Measurements from ENCODE around the gene TUBB. TPM values are rescaled to one million over a fixed set of nuclear protein-coding genes. Genes with fewer than 3 reads are reported as not detected.

Gene TUBB
- polyA plus RNA-seq, 2 of the 4 experiments (the other 2 are of a cell fraction): 691 to 1,044 TPM

DNA sequence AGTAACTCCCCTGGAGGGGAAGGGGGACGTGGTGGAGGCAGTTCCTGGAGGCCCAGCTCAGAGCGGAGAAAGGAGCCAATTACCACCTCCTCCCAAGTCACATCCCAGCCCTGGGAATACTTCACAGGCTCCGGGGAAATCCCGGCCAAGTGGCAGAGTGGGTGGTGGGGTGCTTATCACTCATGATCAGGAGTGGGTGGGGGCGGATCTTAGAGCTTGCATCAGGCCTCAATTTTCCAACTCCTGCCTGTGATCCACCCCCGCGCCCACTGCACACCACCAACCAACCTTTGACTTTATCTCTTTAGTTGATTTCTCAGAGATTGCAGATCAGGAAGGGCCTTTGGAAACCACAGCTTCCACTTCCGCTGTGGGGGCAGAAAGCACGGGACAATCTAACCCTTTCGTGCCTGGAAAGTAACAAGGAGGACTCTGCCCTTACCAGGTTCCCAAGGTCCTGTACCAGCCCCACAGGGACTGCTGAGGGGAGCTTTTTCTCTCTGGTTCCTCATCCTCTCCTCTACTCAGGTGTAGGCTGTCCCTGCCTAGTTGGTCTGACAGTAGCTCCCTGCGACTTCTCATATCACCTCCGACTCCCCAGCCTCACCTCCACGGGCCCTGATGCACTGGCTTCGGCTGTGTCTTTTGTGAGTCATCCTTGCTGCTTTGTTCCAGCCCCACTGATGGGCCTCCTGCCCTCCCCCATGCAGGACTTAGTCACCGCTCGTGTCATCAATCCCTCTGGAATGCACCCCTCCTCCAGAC lies 49.1 kb downstream of the TUBB start (continued):
- TF ChIP-seq, protein P1, sequence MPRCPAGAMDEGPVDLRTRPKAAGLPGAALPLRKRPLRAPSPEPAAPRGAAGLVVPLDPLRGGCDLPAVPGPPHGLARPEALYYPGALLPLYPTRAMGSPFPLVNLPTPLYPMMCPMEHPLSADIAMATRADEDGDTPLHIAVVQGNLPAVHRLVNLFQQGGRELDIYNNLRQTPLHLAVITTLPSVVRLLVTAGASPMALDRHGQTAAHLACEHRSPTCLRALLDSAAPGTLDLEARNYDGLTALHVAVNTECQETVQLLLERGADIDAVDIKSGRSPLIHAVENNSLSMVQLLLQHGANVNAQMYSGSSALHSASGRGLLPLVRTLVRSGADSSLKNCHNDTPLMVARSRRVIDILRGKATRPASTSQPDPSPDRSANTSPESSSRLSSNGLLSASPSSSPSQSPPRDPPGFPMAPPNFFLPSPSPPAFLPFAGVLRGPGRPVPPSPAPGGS (IDR thresholded peaks at IDR 0.05): peak; percentile 42; the same call in 1 of the 3 replicates
- peak; percentile 70; the same call in 1 of the 2 replicates for TF ChIP-seq MYC (IDR thresholded peaks at IDR 0.05; ENCODE audit: borderline replicate concordance, low read length)
- peak; percentile 89 for TF ChIP-seq GATA3 (IDR thresholded peaks at IDR 0.05; ENCODE audit: borderline replicate concordance)
- TF ChIP-seq FOSL2 (IDR thresholded peaks at IDR 0.05): peak; percentile 97
- peak; percentile 99 for TF ChIP-seq FOSL2 (CRISPR knock-in tag; IDR thresholded peaks at IDR 0.05)
- TF ChIP-seq BHLHE40 (IDR thresholded peaks at IDR 0.05; ENCODE audit: low read depth, low read length): 0 out of 2 replicates have a peak, but pooled peaks have one; percentile 10
- TF ChIP-seq HOXB13 (CRISPR knock-in tag; IDR thresholded peaks at IDR 0.05; ENCODE audit: low read depth): peak; percentile 26; the same call in 1 of the 2 replicates
- peak; percentile 57; the same call in 1 of the 2 replicates for TF ChIP-seq TP53 (CRISPR knock-in tag; IDR thresholded peaks at IDR 0.05)
- TF ChIP-seq ZSCAN20 (CRISPR knock-in tag; IDR thresholded peaks at IDR 0.05): no peak
- peak; percentile 51; the same call in 1 of the 2 replicates for TF ChIP-seq FOXS1 (CRISPR knock-in tag; IDR thresholded peaks at IDR 0.05)
- no peak for TF ChIP-seq CBX8 (IDR thresholded peaks at IDR 0.05)
- TF ChIP-seq HOXA7 (CRISPR knock-in tag; IDR thresholded peaks at IDR 0.05): no peak
- TF ChIP-seq, protein P2, sequence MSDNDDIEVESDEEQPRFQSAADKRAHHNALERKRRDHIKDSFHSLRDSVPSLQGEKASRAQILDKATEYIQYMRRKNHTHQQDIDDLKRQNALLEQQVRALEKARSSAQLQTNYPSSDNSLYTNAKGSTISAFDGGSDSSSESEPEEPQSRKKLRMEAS (IDR thresholded peaks at IDR 0.05): peak; percentile 86

DNA sequence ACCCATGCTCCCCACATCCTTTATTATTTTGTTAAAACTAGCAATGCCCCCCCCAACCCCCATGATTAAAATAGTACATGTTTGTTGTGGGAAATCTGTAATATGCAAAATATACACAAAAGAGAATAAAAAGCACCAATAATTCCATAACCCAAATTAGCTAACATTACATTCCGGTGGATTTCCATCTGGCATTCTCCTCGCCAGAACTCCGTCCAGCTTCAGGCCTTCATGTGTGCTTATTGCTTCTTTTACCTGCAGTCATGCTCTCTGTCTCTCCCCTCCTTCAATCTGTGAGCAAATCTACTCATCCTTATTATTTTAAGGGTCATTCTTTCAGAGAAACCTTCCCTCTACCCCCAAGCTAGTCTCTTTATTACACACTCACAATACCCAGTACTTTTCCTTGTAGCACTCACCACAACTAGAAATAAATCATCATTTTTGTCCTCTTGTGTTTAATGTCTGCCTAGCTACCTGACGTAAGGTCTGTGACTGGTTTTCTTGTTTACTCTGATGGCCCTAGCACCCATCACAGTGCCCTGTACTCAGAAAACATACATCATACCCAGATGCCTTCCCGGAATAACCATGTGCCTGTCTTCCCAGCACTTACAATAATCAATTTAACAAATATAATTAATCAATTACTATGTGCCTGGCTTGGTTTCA lies 49.8 kb downstream of the TUBB start:
- ChIA-PET CTCF (interaction anchor here (0.6 to 3.2 kb wide), 8 partner anchors 9 to 777 kb away, joined by 3 to 21 read pairs (median 4); partner anchors contain the start of gene ATP6V1G2), POLR2A (interaction anchor here (1.0 to 3.8 kb wide), 9 partner anchors 11 to 345 kb away, joined by 3 to 77 read pairs (median 7); partner anchors contain the start of genes FLOT1, IER3 and PSORS1C1)
- TF ChIP-seq, protein P3, sequence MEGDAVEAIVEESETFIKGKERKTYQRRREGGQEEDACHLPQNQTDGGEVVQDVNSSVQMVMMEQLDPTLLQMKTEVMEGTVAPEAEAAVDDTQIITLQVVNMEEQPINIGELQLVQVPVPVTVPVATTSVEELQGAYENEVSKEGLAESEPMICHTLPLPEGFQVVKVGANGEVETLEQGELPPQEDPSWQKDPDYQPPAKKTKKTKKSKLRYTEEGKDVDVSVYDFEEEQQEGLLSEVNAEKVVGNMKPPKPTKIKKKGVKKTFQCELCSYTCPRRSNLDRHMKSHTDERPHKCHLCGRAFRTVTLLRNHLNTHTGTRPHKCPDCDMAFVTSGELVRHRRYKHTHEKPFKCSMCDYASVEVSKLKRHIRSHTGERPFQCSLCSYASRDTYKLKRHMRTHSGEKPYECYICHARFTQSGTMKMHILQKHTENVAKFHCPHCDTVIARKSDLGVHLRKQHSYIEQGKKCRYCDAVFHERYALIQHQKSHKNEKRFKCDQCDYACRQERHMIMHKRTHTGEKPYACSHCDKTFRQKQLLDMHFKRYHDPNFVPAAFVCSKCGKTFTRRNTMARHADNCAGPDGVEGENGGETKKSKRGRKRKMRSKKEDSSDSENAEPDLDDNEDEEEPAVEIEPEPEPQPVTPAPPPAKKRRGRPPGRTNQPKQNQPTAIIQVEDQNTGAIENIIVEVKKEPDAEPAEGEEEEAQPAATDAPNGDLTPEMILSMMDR (IDR thresholded peaks at IDR 0.05): no peak
- TF ChIP-seq KDM5A (IDR thresholded peaks at IDR 0.05) (no peak), EHMT2 (IDR thresholded peaks at IDR 0.05; ENCODE audit: low read depth) (no peak), JUNB (IDR thresholded peaks at IDR 0.05) (no peak; the same call in 1 of the 2 replicates), EP300 (IDR thresholded peaks at IDR 0.05) (no peak), ZSCAN20 (CRISPR knock-in tag; IDR thresholded peaks at IDR 0.05) (no peak), RFX5 (IDR thresholded peaks at IDR 0.05) (no peak), EHF (CRISPR knock-in tag; IDR thresholded peaks at IDR 0.05) (peak; percentile 67; the same call in 1 of the 2 replicates), PHF8 (IDR thresholded peaks at IDR 0.05; ENCODE audit: borderline replicate concordance, low read depth) (no peak), RCOR1 (IDR thresholded peaks at IDR 0.05; ENCODE audit: low read depth, low read length) (no peak), KDM1A (IDR thresholded peaks at IDR 0.05; ENCODE audit: low read depth) (no peak), JUN (IDR thresholded peaks at IDR 0.05) (peak in 1 of 2 experiments; percentile 0; a peak in 2 of 5 replicates), POLR2AphosphoS2 (conservative IDR thresholded peaks at IDR 0.05; ENCODE audit: low read length) (no peak)
- TF ChIP-seq, protein P4, sequence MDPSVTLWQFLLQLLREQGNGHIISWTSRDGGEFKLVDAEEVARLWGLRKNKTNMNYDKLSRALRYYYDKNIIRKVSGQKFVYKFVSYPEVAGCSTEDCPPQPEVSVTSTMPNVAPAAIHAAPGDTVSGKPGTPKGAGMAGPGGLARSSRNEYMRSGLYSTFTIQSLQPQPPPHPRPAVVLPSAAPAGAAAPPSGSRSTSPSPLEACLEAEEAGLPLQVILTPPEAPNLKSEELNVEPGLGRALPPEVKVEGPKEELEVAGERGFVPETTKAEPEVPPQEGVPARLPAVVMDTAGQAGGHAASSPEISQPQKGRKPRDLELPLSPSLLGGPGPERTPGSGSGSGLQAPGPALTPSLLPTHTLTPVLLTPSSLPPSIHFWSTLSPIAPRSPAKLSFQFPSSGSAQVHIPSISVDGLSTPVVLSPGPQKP (IDR thresholded peaks at IDR 0.05; ENCODE audit: low read depth, low read length): no peak
- TF ChIP-seq, protein P5, sequence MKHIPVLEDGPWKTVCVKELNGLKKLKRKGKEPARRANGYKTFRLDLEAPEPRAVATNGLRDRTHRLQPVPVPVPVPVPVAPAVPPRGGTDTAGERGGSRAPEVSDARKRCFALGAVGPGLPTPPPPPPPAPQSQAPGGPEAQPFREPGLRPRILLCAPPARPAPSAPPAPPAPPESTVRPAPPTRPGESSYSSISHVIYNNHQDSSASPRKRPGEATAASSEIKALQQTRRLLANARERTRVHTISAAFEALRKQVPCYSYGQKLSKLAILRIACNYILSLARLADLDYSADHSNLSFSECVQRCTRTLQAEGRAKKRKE (CRISPR knock-in tag; IDR thresholded peaks at IDR 0.05; ENCODE audit: low read depth): no peak
- peak in 1 of 2 experiments; percentile 69 for DNase-seq (ENCODE audit: low read depth in 1 of 2, low spot score in 1 of 2)
- H3K27ac ChIP-seq: peak overlapping the region; percentile 89 to 97
- H3K4me2 ChIP-seq: peak overlapping the region; percentile 75
- FAIRE-seq: no peak
- 12% methylated on average over 5 of the region's 5 CpGs for WGBS (ENCODE audit: missing lambda C conversion rate)
- no peaks in the 10 kb centered on the region for H3K9me3 ChIP-seq
- peaks cover 69% of the 10 kb centered on the region for H3K4me1 ChIP-seq
- H3K4me3 ChIP-seq: no peak overlapping the region
- ATAC-seq: peak; percentile 32 to 42; a peak in 5 of 6 replicates

Data from A549 (cell line).